MM.1S (cell line): ENCODE data around the gene RAB40A.

ENCODE experiments used
- DNase-seq: peaks from one replicate; pipeline ENCODE4 v3.0.0-alpha.2; 2015
- H2AFZ ChIP-seq: fragments of 300-600 bp; sonication (generic); 2 replicates; pipeline ENCODE4 v1.6.0; 2016; ENCODE audit warnings: antibody characterized with exemption, low read length
- H3F3A ChIP-seq: fragments of 300-600 bp; sonication (generic); 2 replicates; pipeline ENCODE4 v1.6.1; 2016; ENCODE audit warnings: mild to moderate bottlenecking, antibody characterized with exemption, low read length, moderate library complexity, mixed read lengths; ENCODE audit not compliant: insufficient read depth
- H3K27ac ChIP-seq: fragments of 300-600 bp; sonication (generic); 2 replicates; pipeline ENCODE4 v1.5.1; 2016; ENCODE audit warnings: mild to moderate bottlenecking, low read length
- H3K27me3 ChIP-seq: fragments of 300-600 bp; sonication (generic); replicated peaks from 2 replicates; pipeline ENCODE4 v1.6.0; 2016; ENCODE audit warnings: low read length; ENCODE audit not compliant: insufficient read depth
- H3K36me3 ChIP-seq: fragments of 300-600 bp; sonication (generic); replicated peaks from 2 replicates; pipeline ENCODE4 v1.6.1; 2016; ENCODE audit warnings: mild to moderate bottlenecking, low read length, mixed read lengths; ENCODE audit not compliant: insufficient read depth
- H3K4me1 ChIP-seq: fragments of 300-600 bp; sonication (generic); 2 replicates; pipeline ENCODE4 v1.6.1; 2016; ENCODE audit warnings: low read length, mixed read lengths
- H3K4me2 ChIP-seq: fragments of 300-600 bp; sonication (generic); 2 replicates; pipeline ENCODE4 v1.6.0; 2016; ENCODE audit warnings: low read depth, low read length
- H3K4me3 ChIP-seq: fragments of 300-600 bp; sonication (generic); 2 replicates; pipeline ENCODE4 v1.5.1; 2016; ENCODE audit warnings: low read length, mixed read lengths
- H3K79me2 ChIP-seq: fragments of 300-600 bp; sonication (generic); 2 replicates; pipeline ENCODE4 v1.6.1; 2016; ENCODE audit warnings: mixed run types, low read length, mixed read lengths
- H3K9ac ChIP-seq: fragments of 300-600 bp; sonication (generic); 2 replicates; pipeline ENCODE4 v1.6.1; 2016; ENCODE audit warnings: low read length, mixed read lengths
- H3K9me2 ChIP-seq: fragments of 300-600 bp; sonication (generic); replicated peaks from 2 replicates; pipeline ENCODE4 v1.6.1; 2016; ENCODE audit warnings: mild to moderate bottlenecking, low read length, mixed read lengths; ENCODE audit not compliant: insufficient read depth
- H3K9me3 ChIP-seq: fragments of 300-600 bp; sonication (generic); replicated peaks from 2 replicates; pipeline ENCODE4 v1.6.1; 2016; ENCODE audit warnings: mild to moderate bottlenecking, low read length, mixed read lengths; ENCODE audit not compliant: insufficient read depth
- H4K20me1 ChIP-seq: fragments of 300-600 bp; sonication (generic); 2 replicates; pipeline ENCODE4 v1.6.1; 2016; ENCODE audit warnings: mild to moderate bottlenecking, low read length, moderate library complexity, mixed read lengths; ENCODE audit not compliant: insufficient read depth
- CTCF ChIP-seq: fragments of 300-600 bp; sonication (generic); IDR thresholded peaks from 2 replicates; pipeline ENCODE4 v1.5.1; 2016; ENCODE audit warnings: antibody characterized with exemption, low read length, mixed read lengths
- EZH2 ChIP-seq: fragments of 300-600 bp; sonication (generic); optimal IDR thresholded peaks from 2 replicates; pipeline ENCODE3; 2017; ENCODE audit warnings: low read depth, mild to moderate bottlenecking, antibody characterized with exemption, low read length, mixed read lengths
- EZH2phosphoT487 ChIP-seq: fragments of 300-600 bp; sonication (generic); IDR thresholded peaks from 2 replicates; pipeline ENCODE4 v1.6.1; 2018; ENCODE audit warnings: antibody characterized with exemption, low read length

Gene RAB40A

GRCh38 chrX:103513476-103514108, 5.7 kb downstream of the RAB40A start:
- Histone ChIP-seq H2AFZ (no peak overlapping the region), H3K9me3 (no peaks in the 10 kb centered on the region), H3K36me3 (no peaks in the 10 kb centered on the region), H3K4me2 (no peak overlapping the region), H3K79me2 (no peaks in the 10 kb centered on the region), H4K20me1 (no peaks in the 10 kb centered on the region), H3K9me2 (no peaks in the 10 kb centered on the region), H3K4me1 (no peaks in the 10 kb centered on the region), H3K27ac (no peak overlapping the region), H3K4me3 (no peak overlapping the region), H3F3A (no peaks in the 10 kb centered on the region), H3K27me3 (no peaks in the 10 kb centered on the region), H3K9ac (no peak overlapping the region)
- TF ChIP-seq EZH2: no peak
- TF ChIP-seq CTCF: no peak
- no peak for TF ChIP-seq EZH2phosphoT487
- DNase-seq: no peak

- H3K27ac ChIP-seq: no peak overlapping the region
- H3K9me3 ChIP-seq: no peaks in the 10 kb centered on the region
- no peak overlapping the region for H2AFZ ChIP-seq
- no peak overlapping the region for H3K9ac ChIP-seq
- TF ChIP-seq EZH2: no peak
- TF ChIP-seq EZH2phosphoT487: no peak
- no peak for TF ChIP-seq CTCF
- no peaks in the 10 kb centered on the region for H3K36me3 ChIP-seq
- no peak overlapping the region for H3K4me2 ChIP-seq
- no peaks in the 10 kb centered on the region for H3K4me1 ChIP-seq
- H3K27me3 ChIP-seq: no peaks in the 10 kb centered on the region
- no peaks in the 10 kb centered on the region for H4K20me1 ChIP-seq
- no peaks in the 10 kb centered on the region for H3K9me2 ChIP-seq
- no peaks in the 10 kb centered on the region for H3F3A ChIP-seq
- no peaks in the 10 kb centered on the region for H3K79me2 ChIP-seq
- DNase-seq: no peak
- no peak overlapping the region for H3K4me3 ChIP-seq
Observed at GRCh38 chrX:103513067-103513466, 6.2 kb downstream of the RAB40A start.

- no peaks in the 10 kb centered on the region for H3K27me3 ChIP-seq
- H3K9me2 ChIP-seq: no peaks in the 10 kb centered on the region
- no peak for DNase-seq
- H3K4me2 ChIP-seq: no peak overlapping the region
- H3K4me3 ChIP-seq: no peak overlapping the region
- H3K9ac ChIP-seq: no peak overlapping the region
- no peak overlapping the region for H3K27ac ChIP-seq
- no peaks in the 10 kb centered on the region for H3K9me3 ChIP-seq
- H2AFZ ChIP-seq: no peak overlapping the region
- TF ChIP-seq EZH2phosphoT487 (no peak), EZH2 (no peak), CTCF (no peak)
- no peaks in the 10 kb centered on the region for H3K79me2 ChIP-seq
- no peaks in the 10 kb centered on the region for H3K4me1 ChIP-seq
- H4K20me1 ChIP-seq: no peaks in the 10 kb centered on the region
- no peaks in the 10 kb centered on the region for H3K36me3 ChIP-seq
- H3F3A ChIP-seq: no peaks in the 10 kb centered on the region
Observed at GRCh38 chrX:103510031-103510430, 9.3 kb downstream of the RAB40A start.
